Endometrium (tissue), 2 donors: ENCODE measurements around the gene NRCAM.
A peak's percentile ranks its signal among the peaks of the same experiment; 100 is the strongest.
"Not testable (repeated sequence)": the region's sequence is repeated elsewhere in the genome, so short reads cannot be mapped to it uniquely, and the experiment has no call there.

ENCODE experiments used
- FAIRE-seq: peaks from 2 replicates; lab custom pipeline; 2012; peaks lifted over from hg19 to GRCh38; lab: Jason Lieb, UNC
- donor health status: control.
- donor health status: control.

Gene NRCAM

DNA sequence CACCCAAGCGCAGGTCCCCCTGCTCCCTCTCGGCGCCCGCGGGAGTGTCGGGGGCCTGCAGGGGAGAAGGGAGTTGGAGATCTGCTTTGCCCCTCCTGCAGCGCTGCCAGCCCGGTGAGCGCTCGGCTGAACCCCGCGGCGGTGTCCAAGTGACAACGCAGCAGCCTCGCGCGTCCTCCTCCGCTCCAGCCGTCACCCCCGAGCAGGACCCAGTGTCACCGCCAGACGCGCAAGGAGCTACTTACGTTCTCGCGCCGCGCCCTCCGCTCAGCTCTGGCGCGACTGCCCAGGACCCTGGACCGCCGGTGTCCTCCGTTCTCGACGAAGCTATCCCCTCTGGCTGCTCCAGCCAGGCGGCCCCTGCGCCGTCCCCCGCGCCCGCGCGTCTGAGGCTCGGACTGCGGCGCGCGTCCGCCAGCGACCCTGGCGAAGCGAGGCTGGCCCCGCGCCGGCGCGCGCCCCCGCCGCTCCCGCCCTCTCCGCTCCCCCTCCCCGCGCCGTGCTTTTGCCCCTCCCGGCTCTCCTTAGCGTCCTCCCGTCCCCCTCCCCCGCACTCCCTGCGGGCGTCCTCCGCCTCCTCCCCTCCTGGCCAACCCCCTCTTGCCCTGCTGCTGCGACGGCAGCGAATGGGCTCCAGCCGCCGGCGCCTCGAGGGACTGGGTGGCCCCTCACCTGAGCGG is at the start of gene NRCAM:
Gene NRCAM (minus strand): TSS at position 439 of the 680 bp plus-strand sequence. CDS start 216,372 bp downstream, outside the sequence.
- FAIRE-seq: no peak

DNA sequence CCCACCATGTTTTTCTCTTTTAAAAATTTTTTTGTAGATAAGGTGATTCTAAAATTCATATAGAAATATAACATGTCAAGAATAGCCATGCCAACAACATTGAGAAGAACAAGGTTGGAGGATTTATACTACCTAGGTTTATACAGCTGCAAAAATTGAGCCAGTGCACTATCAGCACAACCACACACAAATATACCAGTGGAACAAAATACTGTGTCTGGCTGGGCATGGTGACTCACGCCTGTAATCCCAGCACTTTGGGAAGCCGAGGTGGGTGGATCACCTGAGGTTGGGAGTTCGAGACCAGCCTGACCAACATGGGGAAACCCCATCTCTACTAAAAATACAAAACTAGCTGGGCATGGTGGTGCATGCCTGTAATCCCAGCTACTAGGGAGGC is 48.3 kb upstream of the NRCAM start:
- FAIRE-seq: not testable (repeated sequence)

DNA sequence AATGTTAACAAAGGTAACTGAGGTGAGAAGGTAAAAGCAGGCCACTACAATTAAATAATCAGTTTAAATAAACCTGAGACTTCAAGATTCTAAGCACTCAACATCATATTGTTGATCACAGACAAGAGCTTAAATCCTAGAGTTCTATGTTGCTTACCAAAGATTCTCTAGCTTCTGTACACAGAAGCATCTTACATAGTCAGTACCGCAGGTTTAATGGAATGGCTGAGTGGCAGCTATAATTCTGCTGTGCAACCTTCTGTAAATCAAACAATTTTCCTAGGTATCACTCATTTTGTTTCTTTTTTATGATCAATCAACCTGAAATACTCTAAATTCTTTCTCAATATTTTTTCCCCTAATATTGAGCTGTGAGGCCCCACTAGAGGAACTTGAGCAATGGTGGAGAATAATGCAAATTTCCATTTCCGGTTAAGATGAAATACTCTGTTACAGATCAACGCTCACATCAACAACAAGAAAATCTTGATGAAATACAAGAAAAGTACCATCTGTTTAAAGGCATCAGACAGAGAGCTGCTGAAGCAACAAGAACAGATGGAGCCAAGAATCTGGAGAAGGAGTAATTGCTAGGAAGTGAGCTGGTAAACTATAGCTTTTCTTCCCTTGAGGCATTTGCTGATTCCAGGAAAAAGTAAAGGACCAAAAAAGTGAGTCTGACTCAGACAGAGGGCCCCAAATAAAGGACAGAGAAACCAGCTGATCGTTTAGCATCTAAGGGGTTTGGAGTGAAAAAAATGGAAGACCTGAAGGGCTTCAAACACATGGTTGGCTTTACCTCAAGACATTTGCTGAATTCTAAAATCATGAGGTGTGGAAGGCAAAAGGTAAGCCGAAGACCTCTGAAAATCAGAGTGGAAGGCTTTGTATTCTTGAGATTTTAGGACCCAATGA is 47.1 kb upstream of the NRCAM start:
- FAIRE-seq: no peak

DNA sequence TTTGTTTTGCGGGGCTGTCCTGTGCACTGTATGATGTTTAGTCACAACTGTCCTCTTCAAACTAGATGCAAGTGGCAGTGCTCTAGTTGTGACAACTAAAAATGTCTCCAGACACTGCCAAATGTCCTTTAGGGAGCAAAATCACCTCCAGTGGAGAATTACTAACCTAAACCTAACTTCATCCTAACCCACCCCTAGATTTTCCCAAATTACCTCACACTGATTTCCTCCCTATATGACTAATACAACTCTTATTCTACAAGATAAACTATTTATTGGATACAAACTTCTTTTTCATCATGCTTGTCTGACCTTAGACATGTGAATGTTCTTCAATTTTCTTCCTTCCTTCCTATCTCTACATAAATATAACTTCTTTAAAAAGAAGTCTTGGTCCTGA is 43.3 kb upstream of the NRCAM start:
- no peak for FAIRE-seq

DNA sequence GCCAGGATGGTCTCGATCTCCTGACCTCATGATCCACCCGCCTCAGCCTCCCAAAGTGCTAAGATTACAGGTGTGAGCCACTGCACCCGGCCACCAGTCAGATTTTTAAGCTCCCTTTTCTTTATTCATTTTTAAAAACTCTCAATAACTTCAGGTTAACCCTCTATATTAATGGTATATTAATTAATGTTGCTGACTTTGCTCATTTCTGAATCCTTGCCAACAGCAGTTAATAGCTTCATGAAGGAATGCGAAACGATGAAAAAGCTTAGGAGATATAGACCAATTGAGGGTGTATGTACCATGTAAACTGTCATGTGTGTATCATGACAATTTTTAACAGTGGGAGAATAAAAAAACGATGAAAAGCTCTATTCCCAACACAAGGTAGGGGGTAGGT is 42.2 kb upstream of the NRCAM start:
- no peak for FAIRE-seq

DNA sequence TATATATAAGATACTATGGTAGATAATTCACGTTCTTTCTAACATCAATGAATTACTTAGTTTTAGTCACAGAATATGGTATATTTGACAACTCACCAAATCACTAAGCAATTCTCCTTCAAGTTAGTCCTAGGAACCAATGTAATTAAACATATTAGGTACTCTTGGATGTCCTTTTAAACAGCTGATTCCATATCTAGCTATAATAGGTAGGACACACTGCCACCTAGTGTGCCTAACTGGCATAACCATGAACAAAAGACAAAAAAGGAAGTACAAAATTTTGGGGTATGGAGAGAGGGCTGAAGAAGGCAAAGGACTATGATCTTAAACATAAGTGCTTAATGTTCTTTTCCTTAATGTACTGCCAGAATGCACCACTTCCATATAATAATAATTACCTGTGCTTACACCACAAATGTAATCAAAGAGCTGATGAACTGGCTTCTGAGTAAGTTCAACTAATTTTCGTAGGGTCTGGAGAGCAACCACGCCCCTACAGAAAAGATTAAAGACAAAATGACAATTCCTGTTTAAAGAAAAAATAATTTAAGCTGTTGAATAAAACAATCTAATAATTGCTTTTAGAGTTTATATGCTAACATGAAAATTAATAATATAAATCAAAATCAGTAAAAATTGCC is 41.0 kb upstream of the NRCAM start:
- FAIRE-seq: peak; percentile 82

DNA sequence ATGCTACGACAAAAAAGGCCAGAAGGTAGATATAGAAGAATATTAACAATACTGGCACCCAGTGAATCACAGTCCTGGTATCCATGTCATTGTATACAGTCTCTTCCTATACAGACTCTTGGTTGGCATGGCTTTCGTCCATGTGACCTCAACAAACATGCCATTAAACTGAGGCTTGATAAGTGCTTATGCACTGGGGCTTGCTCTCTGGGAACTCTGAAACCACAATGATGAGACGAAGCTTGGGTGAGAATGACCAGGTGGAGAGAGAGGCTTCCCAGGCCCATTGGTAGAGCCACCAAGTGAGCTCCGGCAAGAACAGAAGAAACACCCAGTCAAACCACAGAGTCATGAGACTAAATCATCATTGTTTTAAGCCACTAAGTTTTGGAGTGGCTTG is 36.5 kb upstream of the NRCAM start:
- no peak for FAIRE-seq

DNA sequence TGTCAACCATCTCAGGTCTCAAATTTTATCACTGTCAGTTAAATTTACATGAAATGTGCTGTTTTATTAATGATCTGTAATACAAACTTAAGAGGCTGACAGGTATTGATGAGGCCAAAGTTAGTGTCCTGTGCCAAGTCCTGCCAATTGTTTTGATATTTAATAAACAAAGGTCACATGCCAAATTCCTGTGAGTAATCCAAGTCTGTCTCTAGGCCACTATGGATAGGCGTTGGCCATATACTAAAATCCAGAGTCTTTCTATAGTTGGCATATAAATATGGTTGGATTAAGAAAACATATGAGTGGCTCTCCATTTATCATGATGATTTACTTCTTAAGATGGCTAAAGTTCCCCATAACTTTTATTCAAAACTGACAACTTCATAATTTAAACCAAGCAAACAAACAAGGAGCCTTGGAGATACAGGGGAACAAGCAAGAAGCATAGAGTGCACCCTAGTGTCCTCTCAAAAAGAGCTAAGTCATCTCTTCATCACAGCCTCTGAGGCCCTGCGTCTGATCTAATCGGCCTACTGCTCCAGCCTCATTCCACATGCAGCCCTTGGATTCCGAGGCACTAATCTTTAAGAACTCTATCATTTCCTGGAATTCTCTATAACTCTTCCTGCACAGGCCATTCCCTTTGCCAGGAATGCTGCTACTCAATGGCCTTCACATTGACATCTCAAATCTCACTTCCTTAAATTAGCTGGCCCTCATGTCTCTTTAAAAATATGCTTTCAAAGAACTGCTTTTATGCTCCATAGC is 32.7 kb upstream of the NRCAM start:
- no peak for FAIRE-seq

DNA sequence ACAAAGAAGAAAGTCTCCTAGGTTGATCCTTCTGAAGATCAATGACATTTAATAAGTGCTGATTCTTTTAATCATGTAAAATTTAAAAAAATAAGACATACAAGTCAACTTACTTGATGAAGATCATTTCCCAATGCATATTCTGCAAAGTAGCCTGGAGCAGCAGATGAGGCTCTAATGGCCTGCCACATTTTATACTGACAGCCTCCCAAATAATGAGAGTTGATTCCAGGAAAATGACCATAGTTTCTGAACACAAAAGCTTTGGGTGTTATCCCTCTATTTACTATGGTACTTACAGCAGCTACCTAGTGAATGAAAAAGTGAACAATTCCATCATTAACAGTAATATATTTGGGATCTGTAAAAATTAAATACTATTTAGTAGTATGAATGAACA is 31.4 kb upstream of the NRCAM start:
- FAIRE-seq: no peak

DNA sequence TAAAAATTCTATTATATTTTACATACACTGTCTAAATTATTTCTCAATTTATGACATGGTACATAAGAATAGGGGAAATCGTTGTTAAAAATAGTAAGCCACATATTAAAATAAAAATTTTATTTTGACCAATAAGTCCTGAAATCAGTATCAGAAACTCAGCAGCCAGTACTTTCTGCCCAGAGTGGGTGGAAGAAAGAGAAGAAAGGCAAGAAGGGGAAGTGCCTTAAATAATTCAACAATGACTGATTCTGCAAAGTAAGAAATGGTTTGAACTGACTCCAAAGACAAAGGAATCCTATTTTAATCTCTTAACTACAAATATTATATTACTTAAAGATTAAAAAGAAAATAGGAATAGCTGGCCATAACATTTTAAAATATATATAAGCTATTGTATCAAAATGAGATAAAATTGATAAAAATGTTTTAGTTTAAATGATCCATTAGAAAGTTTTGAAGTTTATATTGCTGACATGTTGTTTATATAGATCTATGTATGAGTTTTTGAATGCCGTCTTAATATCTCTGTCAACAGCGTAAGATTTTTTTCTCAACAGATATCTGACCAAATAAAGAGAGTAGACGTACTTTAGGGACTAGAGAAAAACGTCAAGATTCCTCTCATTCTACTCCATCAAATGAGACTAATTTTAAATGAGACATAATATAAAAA is 30.2 kb upstream of the NRCAM start:
- FAIRE-seq: peak; percentile 15

DNA sequence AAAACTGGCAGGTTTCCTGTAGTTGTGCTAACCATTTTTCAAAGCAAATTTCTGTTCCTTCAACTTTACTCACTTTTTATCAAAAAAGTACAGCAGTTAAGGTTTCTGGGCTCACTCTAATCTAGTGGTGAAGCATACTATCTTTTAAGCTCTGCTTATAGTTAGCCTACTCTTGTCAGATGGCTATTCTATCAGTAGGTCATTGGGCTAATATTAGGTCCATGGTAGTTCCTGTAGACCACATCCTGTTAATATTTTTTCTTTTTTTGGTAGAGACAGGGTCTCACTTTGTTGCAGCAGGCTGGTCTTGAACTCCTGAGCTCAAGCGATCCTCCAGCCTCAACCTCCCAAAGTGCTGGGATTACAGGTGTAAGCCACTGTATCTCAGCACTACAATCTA is 27.9 kb upstream of the NRCAM start:
- no peak for FAIRE-seq

DNA sequence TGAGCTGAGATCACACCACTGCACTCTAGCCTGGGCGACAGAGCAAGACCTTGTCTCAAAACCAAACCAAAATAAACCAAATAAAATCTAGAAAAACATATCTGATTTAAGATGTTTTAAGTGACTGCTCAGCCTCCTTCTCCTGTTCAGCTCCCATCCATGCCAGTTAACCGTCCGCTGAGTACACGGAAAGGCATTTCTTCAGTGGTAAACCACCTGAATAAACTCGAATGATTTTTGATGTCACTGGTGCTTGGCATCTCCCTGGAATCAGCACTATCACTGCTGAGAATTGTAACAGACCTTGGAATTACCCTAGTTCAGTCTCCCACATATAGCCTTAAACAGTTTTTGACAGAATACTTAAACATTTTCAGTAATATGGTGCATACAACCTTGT is 24.1 kb upstream of the NRCAM start:
- no peak for FAIRE-seq

DNA sequence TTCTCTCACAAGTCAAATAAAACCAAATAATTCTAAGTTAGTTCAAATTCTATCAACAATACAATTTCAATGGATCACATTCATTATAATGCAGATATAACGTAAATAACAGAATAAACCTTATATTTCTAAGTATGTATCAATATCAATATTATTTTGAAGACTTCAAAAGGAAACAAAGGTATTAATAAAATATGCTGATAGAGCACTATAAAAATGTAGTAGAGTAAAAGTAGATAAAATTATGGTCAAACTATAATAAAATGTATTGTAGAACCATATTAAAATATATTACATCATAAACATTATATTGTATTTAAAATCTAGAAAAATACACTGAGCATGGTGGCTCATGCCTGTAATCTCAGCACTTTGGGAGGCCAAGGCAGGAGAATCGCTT is 23.5 kb upstream of the NRCAM start:
- FAIRE-seq: peak; percentile 41

DNA sequence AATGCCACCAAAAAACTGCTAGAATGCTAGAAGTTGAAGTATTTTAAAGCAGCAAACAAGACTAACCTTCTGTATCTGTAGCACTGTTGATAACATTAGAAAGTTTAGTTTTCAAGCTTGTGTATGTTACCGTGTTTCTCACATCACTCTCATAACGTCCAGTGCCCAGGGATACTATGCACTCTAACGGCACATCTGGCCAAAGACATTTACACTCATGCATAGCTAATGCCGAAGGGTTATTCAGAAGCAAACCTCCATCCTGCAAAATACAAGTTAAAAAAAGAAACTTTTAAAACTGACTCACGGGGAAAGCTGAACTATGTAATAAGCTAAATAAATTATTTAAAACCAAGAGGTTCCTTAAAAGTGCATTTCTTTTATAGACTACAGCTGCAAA is 22.9 kb upstream of the NRCAM start:
- no peak for FAIRE-seq

DNA sequence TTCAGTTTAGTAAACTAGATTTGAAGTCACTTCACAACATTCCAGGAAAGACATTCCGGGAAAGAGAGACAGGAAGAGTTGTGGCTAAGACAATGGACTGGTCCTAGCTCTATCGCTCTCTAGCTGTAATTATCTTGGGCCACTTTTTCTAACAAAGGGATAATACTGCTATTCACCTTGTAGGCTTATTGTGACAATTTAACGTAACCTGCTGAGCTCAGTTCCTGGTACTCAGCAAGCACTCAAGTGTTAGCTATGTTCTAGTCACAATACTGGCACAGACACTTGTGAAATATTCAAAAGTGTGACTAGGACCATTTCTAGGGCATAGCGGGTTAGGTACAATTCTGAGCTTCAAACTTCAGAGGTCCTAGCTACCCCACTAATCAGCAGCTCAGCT is 12.0 kb upstream of the NRCAM start:
- FAIRE-seq: no peak

DNA sequence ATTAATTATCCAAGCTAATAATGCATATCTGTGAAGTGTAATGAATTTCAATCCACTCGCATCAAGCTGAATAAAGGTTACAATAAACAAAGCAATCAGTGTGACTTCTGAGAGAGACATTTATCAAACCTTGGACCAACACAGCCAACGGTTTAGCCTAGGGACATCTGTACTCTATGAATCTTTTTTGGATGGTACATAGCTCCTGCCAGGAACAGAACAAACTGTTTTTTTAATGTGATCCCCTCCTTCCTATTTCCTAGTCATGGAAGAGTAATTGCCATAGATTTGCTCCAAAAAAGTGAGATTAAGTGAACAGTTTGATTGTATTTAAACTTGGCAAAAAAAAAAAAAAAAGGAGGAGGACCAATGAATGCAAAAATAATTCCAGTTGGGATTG is 11.2 kb upstream of the NRCAM start:
- no peak for FAIRE-seq

DNA sequence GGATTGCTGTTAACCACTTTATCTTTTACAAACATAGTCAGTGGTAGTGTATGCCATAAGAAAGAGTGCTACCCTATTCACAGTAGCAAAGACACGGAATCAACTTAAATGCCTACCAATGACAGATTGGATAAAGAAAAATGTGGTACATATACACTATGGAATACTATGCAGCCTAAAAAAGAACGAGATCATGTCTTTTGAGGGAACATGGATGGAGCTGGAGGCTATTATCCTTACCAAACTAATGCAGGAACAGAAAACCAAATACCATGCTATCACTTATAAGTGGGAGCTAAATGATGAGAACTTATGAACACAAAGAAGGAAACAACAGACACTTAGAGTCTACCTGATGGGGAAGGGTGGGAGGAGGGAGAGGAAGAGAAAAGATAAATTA is 10.1 kb upstream of the NRCAM start:
- FAIRE-seq: not testable (repeated sequence)

DNA sequence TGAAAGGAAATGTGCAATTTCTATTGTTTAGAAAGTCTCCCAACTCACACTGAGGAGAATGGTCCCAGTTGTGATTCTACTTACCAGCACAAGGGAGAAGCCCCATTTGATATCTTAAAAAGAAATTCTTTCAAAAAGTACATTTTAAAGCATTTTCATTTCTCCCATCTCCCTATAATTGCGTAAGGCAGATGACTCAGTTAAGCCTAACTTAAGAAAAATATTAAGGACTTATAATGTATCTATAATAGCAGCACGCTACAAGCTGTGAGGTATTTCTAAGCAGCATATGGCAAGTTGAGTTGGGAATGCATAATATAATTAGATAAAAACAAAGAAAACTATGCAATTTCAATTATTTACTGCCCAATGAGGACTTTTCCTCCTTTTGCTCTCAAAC is 8.5 kb upstream of the NRCAM start:
- FAIRE-seq: no peak

DNA sequence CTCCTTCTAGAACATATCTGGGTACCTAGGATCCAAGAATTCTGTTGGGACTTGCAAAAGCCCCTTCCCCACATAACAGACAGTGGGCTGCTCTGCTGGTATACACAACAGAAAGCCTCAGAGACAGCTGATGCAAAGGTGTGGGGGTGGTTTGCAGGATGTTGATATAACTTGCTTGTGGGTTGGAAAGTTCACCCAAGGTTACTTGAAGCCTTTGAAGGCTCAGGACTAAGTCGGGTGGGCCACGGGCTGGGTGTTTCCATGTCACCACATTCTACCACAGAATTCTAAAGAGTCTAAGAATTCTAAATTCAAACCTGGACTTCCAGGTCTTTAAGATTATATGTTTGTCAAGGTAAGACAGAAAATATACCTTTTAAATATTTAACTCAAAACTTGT is 7.4 kb upstream of the NRCAM start:
- FAIRE-seq: no peak

DNA sequence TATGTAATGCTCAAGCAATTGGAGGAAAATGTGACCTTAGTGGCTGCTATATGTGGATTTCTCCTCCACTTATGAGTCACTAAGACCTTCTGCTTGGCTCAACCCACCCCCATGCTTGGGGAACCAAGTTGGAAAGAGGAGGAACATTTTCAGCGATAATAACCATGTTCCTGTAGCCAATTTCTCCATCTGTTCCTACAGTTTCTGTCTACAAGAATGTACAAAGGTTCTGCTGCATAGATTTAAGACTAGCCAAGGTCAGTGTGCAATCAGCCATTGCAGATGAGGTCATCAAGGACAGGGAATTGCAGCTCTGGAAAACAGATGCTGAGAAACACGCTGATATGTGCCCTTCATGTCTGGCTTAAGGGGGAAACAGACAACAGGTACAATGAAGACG is 5.6 kb upstream of the NRCAM start:
- FAIRE-seq: no peak

DNA sequence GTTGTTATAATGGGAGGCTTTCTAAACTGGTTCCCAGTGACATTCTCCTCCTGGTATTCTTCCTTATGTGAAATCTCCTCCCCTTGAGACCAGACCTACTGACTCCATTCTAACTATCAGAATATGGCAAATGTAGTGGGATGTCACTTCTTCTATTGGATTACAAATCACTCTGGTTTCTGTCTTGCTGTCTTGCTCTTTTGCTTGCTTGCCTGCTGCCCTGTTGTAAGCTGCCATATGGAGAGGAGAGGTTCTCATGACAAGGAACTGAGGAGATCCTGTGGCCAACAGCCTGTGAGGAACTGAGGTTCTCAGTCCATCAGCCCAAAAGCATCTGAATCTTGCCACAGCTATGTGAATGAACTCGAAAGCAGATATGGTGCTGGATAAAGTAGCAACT is 4.7 kb upstream of the NRCAM start:
- FAIRE-seq: no peak
